Measurements from ENCODE around the gene EMC1. TPM values are rescaled to one million over a fixed set of nuclear protein-coding genes. Genes with fewer than 3 reads are reported as not detected.
"Not testable (repeated sequence)": the region's sequence is repeated elsewhere in the genome, so short reads cannot be mapped to it uniquely, and the experiment has no call there.

The EMC1 gene
- total RNA-seq, 6 experiments from 2014 or later: 18.6 to 32.7 (median 25.3) TPM

- intact Hi-C loops (cut with DNase I); H3K27me3 ChIP-seq; H3K9me3 ChIP-seq: not testable (repeated sequence)
- peak; percentile 50 for TF ChIP-seq POLR2A (IDR thresholded peaks at IDR 0.05)
- ATAC-seq (peak; percentile 72 to 88 (median 85)), DNase-seq (peak; percentile 83 to 90 (median 87))
- H3K27ac ChIP-seq: peak within 1 kb of the TSS; percentile 61 to 78 (median 78)
- peaks cover 0 to 19% (median 8%) of the 10 kb centered on the region in 4 donors for H3K4me1 ChIP-seq
- peaks cover 0 to 16% (median 4%) of the 10 kb centered on the region in 4 donors for H3K36me3 ChIP-seq
- peak within 1 kb of the TSS; percentile 51 to 66 (median 63) for H3K4me3 ChIP-seq
- 2% methylated on average over 14 of the region's 82 CpGs for WGBS (ENCODE audit: insufficient coverage, low coverage, low lambda C conversion rate, missing lambda C conversion rate)
These were observed 37.3 kb upstream of the EMC1 start, which contains the start of gene AKR7A3 for GRCh38 chr1:19288324-19289241. TSS of gene AKR7A3 (minus strand) at chr1:19288770. CDS start at chr1:19288709, 61 bp downstream.

DNA sequence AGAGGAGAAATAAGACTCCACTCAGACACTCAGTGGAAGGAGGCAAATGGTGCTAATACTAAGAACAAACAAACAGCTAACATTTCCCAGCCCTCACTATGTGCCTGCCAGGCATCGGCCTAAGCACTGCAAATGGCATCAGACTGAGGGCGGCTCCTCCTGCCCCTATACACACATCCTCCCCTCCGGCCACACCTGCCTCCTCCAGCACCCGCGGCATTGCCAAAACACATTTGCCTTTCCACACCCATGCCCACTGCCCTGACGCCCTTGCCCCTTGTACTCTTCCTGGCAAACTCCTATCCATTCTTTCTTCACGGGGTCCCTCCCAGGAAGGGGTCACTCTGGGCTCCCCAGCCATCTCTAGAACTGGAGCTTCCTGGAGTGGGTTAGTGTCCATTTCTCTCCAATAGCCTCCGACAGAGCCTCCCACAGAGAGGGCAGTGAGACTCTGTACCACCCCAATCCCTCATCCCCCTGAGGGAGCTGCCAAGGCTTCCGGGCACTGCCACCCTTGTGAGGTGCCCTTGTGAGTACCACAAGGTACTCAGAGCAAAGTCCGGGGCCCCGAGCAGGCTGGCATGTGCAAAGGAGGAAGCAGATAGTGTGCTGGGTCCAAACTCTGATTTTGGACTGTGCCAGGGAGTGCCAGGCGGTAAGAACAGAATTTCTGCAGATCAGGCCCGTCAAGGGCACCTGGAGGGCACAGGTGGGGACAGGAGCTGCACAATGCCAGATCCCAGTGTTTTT is 36.3 kb upstream of the EMC1 start:
- ATAC-seq: peak; percentile 54 to 74 (median 64)
- Histone ChIP-seq H3K9me3 (no peaks in the 10 kb centered on the region), H3K4me1 (peaks cover 0 to 19% (median 8%) of the 10 kb centered on the region in 4 donors), H3K27ac (peak overlapping the region; percentile 61 to 78 (median 77)), H3K4me3 (peak overlapping the region; percentile 51 to 66 (median 63)), H3K27me3 (no peaks in the 10 kb centered on the region), H3K36me3 (peaks cover 0 to 20% (median 8%) of the 10 kb centered on the region in 4 donors)
- 26% methylated on average over 7 of the region's 13 CpGs for WGBS (ENCODE audit: insufficient coverage, low coverage, low lambda C conversion rate, missing lambda C conversion rate)
- intact Hi-C loops (cut with DNase I): no loop called here
- TF ChIP-seq, protein P1, sequence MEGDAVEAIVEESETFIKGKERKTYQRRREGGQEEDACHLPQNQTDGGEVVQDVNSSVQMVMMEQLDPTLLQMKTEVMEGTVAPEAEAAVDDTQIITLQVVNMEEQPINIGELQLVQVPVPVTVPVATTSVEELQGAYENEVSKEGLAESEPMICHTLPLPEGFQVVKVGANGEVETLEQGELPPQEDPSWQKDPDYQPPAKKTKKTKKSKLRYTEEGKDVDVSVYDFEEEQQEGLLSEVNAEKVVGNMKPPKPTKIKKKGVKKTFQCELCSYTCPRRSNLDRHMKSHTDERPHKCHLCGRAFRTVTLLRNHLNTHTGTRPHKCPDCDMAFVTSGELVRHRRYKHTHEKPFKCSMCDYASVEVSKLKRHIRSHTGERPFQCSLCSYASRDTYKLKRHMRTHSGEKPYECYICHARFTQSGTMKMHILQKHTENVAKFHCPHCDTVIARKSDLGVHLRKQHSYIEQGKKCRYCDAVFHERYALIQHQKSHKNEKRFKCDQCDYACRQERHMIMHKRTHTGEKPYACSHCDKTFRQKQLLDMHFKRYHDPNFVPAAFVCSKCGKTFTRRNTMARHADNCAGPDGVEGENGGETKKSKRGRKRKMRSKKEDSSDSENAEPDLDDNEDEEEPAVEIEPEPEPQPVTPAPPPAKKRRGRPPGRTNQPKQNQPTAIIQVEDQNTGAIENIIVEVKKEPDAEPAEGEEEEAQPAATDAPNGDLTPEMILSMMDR (IDR thresholded peaks at IDR 0.05): no peak
- TF ChIP-seq POLR2A (IDR thresholded peaks at IDR 0.05): no peak
- DNase-seq: peak; percentile 64 to 86 (median 84)

GRCh38 chr1:19285807-19286206 is 34.5 kb upstream of the EMC1 start:
- H3K27me3 ChIP-seq; intact Hi-C loops (cut with DNase I); H3K9me3 ChIP-seq: not testable (repeated sequence)
- Histone ChIP-seq H3K27ac (peak overlapping the region; percentile 61 to 78 (median 77)), H3K36me3 (peaks cover 0 to 27% (median 13%) of the 10 kb centered on the region in 4 donors), H3K4me1 (peaks cover 0 to 19% (median 8%) of the 10 kb centered on the region in 4 donors), H3K4me3 (peak overlapping the region in 1 of 3 donors; percentile 66)
- ATAC-seq (peak; percentile 9 to 36 (median 22)), DNase-seq (peak in 2 of 3 donors; percentile 66 to 70)
- no CpG with 5 or more reads among the region's 3 CpGs for WGBS (ENCODE audit: insufficient coverage, low coverage, low lambda C conversion rate, missing lambda C conversion rate)

DNA sequence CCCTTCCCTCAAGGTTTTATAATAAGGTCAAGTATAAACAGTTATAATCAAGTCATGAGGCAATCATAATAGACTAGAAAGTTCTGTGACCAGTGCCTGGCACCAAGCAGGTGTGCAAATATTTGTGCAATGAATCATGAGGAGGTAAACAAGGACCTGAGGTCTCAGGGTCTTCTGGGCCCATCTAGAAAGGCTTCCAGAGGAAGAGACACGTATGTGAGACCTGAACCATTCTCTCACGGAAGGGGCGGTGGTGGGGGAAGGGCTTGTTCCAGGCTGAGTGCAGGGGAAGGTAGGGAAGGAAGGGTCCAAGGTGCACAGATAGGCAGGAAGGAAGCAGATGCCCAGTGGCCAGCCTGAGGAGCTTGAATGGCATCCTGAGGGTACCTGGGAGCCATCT is 34.0 kb upstream of the EMC1 start:
- peak; percentile 35 to 58 (median 39) for ATAC-seq
- 39% methylated on average over 3 of the region's 3 CpGs for WGBS (ENCODE audit: insufficient coverage, low coverage, low lambda C conversion rate, missing lambda C conversion rate)
- H3K4me1 ChIP-seq: peaks cover 0 to 19% (median 8%) of the 10 kb centered on the region in 4 donors

DNA sequence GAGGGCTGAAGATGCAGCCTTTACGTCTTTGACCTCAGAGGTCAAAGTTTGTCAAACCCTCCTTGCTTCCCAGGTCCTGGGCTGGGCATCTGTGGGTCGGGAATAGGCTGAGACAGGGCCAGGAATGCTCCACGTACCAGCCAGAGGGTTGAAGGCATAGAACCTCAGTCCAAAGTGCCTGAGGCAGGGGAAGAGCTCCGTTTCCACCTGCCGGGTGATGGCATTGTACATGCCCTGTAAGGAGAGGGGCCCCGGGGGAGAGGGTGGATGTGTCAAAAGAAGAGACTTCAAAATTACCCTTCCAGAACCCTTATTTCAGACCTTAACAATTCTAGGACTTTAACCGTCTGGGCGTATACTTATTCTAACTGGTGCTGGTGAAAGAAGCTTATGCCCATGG is 33.6 kb upstream of the EMC1 start:
- Histone ChIP-seq H3K27me3 (no peaks in the 10 kb centered on the region), H3K36me3 (peaks cover 0 to 27% (median 13%) of the 10 kb centered on the region in 4 donors), H3K4me1 (peaks cover 0 to 18% (median 8%) of the 10 kb centered on the region in 4 donors), H3K27ac (peak overlapping the region; percentile 60 to 74 (median 72)), H3K9me3 (no peaks in the 10 kb centered on the region), H3K4me3 (no peak overlapping the region)
- TF ChIP-seq, protein P1 (IDR thresholded peaks at IDR 0.05): no peak
- TF ChIP-seq POLR2A (IDR thresholded peaks at IDR 0.05): no peak
- DNase-seq (no peak), ATAC-seq (no peak)
- 72% methylated on average over 6 of the region's 8 CpGs for WGBS (ENCODE audit: insufficient coverage, low coverage, low lambda C conversion rate, missing lambda C conversion rate)
- intact Hi-C loops (cut with DNase I): no loop called here

More for the DNA sequence above, 34.0 kb upstream of the EMC1 start:
- H3K9me3 ChIP-seq; intact Hi-C loops (cut with DNase I); H3K27me3 ChIP-seq; DNase-seq; H3K4me3 ChIP-seq: not testable (repeated sequence)
- Histone ChIP-seq H3K36me3 (peaks cover 0 to 27% (median 13%) of the 10 kb centered on the region in 4 donors), H3K27ac (peak overlapping the region; percentile 61 to 78 (median 77))
